ENCODE results near the gene MICAL3. TPM values are rescaled to one million over a fixed set of nuclear protein-coding genes. Genes with fewer than 3 reads are reported as not detected.

The MICAL3 gene
- total RNA-seq, 1 experiment from 2014 or later, result 47.1 TPM

DNA sequence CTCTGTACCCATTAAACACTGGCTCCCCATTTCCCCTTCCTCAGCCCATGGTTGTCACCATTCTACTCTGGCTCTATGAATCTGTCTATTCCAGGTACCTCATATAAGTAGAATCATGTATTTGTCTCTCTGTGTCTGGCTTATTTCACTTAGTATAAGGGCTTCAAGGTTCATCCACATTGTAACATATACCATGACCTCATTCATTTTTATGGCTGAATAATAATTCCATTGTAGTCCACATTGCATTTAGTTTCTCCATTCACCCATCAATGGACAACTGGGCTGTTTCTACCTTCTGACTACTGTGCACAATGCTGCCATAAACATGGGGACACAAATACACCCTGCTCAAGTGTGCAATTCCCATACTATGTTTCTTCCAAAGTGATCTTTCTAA, 97.3 kb downstream of the MICAL3 start:
- BruUV-seq (replicated peaks), result TSS peak; percentile 44
- no peaks in the 10 kb centered on the region for H3K36me3 ChIP-seq (ENCODE audit: control insufficient read depth, insufficient read depth, low read length)
- H3K4me1 ChIP-seq (ENCODE audit: control insufficient read depth, insufficient read depth, low read length), result peaks cover 15% of the 10 kb centered on the region
- H3K4me3 ChIP-seq (ENCODE audit: low read depth in 2 of 2, low read length in 2 of 2), result no peak overlapping the region
- TF ChIP-seq TCF7L2 (IDR thresholded peaks at IDR 0.05; ENCODE audit: low read depth, low read length) (no peak), SIN3A (IDR thresholded peaks at IDR 0.05; ENCODE audit: borderline replicate concordance, insufficient read depth, low read depth, low read length) (no peak)
- in situ Hi-C loops (cut with HindIII; ENCODE audit: low pct_unique_long_range_greater_than_20kb, low sequenced_read_pairs), result no loop called here
- no peak for ATAC-seq
- no peak for DNase-seq (ENCODE audit: low read depth, low spot score)
- intact Hi-C loops (cut with micrococcal nuclease; ENCODE audit: unreplicated experiment), result no loop called here
- H3K27me3 ChIP-seq (ENCODE audit: control insufficient read depth, insufficient read depth, low read length), result no peaks in the 10 kb centered on the region
- H3K27ac ChIP-seq (ENCODE audit: low read length), result no peak overlapping the region
- CTCF ChIA-PET, result no interaction called here
- POLR2A ChIA-PET, result no interaction called here
- H3K9me3 ChIP-seq (ENCODE audit: control insufficient read depth, insufficient read depth, low read depth, low read length), result no peaks in the 10 kb centered on the region

DNA sequence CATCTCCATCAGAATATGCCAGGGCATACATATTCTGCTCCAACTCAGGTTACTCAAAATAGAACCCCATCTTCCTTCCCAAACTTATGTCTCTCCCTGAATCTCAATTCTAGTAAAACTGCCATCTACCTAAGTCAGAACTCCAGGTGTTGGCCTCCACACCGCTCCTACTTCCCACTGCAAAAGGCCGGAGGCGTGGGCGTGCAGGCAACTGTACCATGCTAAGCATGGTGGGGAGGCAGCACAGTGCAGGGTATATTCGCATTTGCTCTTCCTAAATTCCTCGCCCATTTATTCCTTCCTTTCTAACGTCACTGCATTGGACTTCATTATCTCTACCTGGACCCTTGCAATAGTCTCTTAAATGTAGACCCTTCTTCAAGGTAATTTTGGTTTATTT, 97.8 kb downstream of the MICAL3 start:
- in situ Hi-C loops (cut with HindIII; ENCODE audit: low pct_unique_long_range_greater_than_20kb, low sequenced_read_pairs), result no loop called here

DNA sequence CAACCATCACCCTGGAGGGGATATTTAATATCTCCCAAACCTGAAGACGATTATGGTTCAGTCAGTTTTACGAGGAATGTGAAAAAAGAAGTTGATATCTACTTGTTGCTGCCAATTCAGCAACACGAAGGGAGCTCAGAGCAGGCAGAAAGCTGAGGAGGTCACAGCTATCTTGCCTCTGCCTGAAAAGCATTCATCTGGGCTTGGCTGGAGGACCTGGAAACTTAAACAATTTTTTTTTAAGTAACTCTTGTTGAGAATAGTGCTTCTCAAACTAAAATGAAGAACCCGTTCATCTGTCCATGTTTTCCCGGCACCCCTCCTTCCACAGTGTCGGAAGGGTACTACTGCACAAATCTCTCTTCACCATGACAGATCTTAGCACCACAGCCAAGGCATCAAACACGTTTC, 98.9 kb downstream of the MICAL3 start:
- CTCF ChIA-PET, result no interaction called here
- POLR2A ChIA-PET, result interaction anchor here (0.6 kb wide), 1 partner anchor 108 kb away, joined by 4 read pairs; no protein-coding TSS in a partner anchor
- Histone ChIP-seq H3K27me3 (ENCODE audit: control insufficient read depth, insufficient read depth, low read length) (no peaks in the 10 kb centered on the region), H3K4me1 (ENCODE audit: control insufficient read depth, insufficient read depth, low read length) (peaks cover 14% of the 10 kb centered on the region), H3K27ac (ENCODE audit: low read length) (no peak overlapping the region), H3K9me3 (ENCODE audit: control insufficient read depth, insufficient read depth, low read depth, low read length) (no peaks in the 10 kb centered on the region), H3K36me3 (ENCODE audit: control insufficient read depth, insufficient read depth, low read length) (no peaks in the 10 kb centered on the region), H3K4me3 (ENCODE audit: low read depth in 2 of 2, low read length in 2 of 2) (no peak overlapping the region)
- DNase-seq (ENCODE audit: low read depth, low spot score), result no peak
- BruUV-seq (replicated peaks), result no TSS peak
- TF ChIP-seq, protein P1, sequence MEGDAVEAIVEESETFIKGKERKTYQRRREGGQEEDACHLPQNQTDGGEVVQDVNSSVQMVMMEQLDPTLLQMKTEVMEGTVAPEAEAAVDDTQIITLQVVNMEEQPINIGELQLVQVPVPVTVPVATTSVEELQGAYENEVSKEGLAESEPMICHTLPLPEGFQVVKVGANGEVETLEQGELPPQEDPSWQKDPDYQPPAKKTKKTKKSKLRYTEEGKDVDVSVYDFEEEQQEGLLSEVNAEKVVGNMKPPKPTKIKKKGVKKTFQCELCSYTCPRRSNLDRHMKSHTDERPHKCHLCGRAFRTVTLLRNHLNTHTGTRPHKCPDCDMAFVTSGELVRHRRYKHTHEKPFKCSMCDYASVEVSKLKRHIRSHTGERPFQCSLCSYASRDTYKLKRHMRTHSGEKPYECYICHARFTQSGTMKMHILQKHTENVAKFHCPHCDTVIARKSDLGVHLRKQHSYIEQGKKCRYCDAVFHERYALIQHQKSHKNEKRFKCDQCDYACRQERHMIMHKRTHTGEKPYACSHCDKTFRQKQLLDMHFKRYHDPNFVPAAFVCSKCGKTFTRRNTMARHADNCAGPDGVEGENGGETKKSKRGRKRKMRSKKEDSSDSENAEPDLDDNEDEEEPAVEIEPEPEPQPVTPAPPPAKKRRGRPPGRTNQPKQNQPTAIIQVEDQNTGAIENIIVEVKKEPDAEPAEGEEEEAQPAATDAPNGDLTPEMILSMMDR (IDR thresholded peaks at IDR 0.05), result no peak
- TF ChIP-seq, protein P2, sequence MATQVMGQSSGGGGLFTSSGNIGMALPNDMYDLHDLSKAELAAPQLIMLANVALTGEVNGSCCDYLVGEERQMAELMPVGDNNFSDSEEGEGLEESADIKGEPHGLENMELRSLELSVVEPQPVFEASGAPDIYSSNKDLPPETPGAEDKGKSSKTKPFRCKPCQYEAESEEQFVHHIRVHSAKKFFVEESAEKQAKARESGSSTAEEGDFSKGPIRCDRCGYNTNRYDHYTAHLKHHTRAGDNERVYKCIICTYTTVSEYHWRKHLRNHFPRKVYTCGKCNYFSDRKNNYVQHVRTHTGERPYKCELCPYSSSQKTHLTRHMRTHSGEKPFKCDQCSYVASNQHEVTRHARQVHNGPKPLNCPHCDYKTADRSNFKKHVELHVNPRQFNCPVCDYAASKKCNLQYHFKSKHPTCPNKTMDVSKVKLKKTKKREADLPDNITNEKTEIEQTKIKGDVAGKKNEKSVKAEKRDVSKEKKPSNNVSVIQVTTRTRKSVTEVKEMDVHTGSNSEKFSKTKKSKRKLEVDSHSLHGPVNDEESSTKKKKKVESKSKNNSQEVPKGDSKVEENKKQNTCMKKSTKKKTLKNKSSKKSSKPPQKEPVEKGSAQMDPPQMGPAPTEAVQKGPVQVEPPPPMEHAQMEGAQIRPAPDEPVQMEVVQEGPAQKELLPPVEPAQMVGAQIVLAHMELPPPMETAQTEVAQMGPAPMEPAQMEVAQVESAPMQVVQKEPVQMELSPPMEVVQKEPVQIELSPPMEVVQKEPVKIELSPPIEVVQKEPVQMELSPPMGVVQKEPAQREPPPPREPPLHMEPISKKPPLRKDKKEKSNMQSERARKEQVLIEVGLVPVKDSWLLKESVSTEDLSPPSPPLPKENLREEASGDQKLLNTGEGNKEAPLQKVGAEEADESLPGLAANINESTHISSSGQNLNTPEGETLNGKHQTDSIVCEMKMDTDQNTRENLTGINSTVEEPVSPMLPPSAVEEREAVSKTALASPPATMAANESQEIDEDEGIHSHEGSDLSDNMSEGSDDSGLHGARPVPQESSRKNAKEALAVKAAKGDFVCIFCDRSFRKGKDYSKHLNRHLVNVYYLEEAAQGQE (IDR thresholded peaks at IDR 0.05; ENCODE audit: insufficient read depth in 1 of 2, low read depth in 2 of 2, low read length in 1 of 2), result no peak
- TF ChIP-seq TCF7L2 (IDR thresholded peaks at IDR 0.05; ENCODE audit: low read depth, low read length), result no peak
- TF ChIP-seq SIN3A (IDR thresholded peaks at IDR 0.05; ENCODE audit: borderline replicate concordance, insufficient read depth, low read depth, low read length), result no peak
- TF ChIP-seq POLR2AphosphoS5 (IDR thresholded peaks at IDR 0.05; ENCODE audit: low read depth, low read length), result no peak
- in situ Hi-C loops (cut with HindIII; ENCODE audit: low pct_unique_long_range_greater_than_20kb, low sequenced_read_pairs) (no loop called here), intact Hi-C loops (cut with micrococcal nuclease; ENCODE audit: unreplicated experiment) (no loop called here)
- no peak for ATAC-seq

More for the DNA sequence above, 97.8 kb downstream of the MICAL3 start:
- ChIA-PET CTCF (no interaction called here), POLR2A (no interaction called here)
- Histone ChIP-seq H3K27ac (ENCODE audit: low read length) (no peak overlapping the region), H3K4me1 (ENCODE audit: control insufficient read depth, insufficient read depth, low read length) (peaks cover 14% of the 10 kb centered on the region), H3K9me3 (ENCODE audit: control insufficient read depth, insufficient read depth, low read depth, low read length) (no peaks in the 10 kb centered on the region), H3K36me3 (ENCODE audit: control insufficient read depth, insufficient read depth, low read length) (no peaks in the 10 kb centered on the region), H3K27me3 (ENCODE audit: control insufficient read depth, insufficient read depth, low read length) (no peaks in the 10 kb centered on the region), H3K4me3 (ENCODE audit: low read depth in 2 of 2, low read length in 2 of 2) (no peak overlapping the region)
- no peak for ATAC-seq
- no peak for DNase-seq (ENCODE audit: low read depth, low spot score)
- no TSS peak for BruUV-seq (replicated peaks)
- intact Hi-C loops (cut with micrococcal nuclease; ENCODE audit: unreplicated experiment), result no loop called here
- no peak for TF ChIP-seq POLR2AphosphoS5 (IDR thresholded peaks at IDR 0.05; ENCODE audit: low read depth, low read length)
- no peak for TF ChIP-seq TCF7L2 (IDR thresholded peaks at IDR 0.05; ENCODE audit: low read depth, low read length)
- no peak for TF ChIP-seq SIN3A (IDR thresholded peaks at IDR 0.05; ENCODE audit: borderline replicate concordance, insufficient read depth, low read depth, low read length)
- TF ChIP-seq, protein P1 (IDR thresholded peaks at IDR 0.05), result no peak
- TF ChIP-seq, protein P2 (IDR thresholded peaks at IDR 0.05; ENCODE audit: insufficient read depth in 1 of 2, low read depth in 2 of 2, low read length in 1 of 2), result no peak

Data from Panc1 (cell line).